OCI-LY7 (cell line): ENCODE results near the gene KMO.

Experiments used
- EZH2phosphoT487 ChIP-seq: fragments of 200-600 bp; sonication (generic); IDR thresholded peaks from 2 replicates; pipeline ENCODE4 v1.6.1; 2018; ENCODE audit warnings: low read depth, borderline replicate concordance, mild to moderate bottlenecking, mixed run types, antibody characterized with exemption, low read length, moderate library complexity, mixed read lengths
- TF ChIP-seq, protein P1 (sequence below): fragments of 200-600 bp; sonication (generic); conservative IDR thresholded peaks from 2 replicates; pipeline ENCODE4 v1.5.1; 2014; ENCODE audit warnings: mild to moderate bottlenecking, antibody characterized with exemption, low read length, moderate library complexity, mixed read lengths

GRCh38 chr1:241485554-241485992, 46.6 kb upstream of the KMO start:
- TF ChIP-seq, protein P1, sequence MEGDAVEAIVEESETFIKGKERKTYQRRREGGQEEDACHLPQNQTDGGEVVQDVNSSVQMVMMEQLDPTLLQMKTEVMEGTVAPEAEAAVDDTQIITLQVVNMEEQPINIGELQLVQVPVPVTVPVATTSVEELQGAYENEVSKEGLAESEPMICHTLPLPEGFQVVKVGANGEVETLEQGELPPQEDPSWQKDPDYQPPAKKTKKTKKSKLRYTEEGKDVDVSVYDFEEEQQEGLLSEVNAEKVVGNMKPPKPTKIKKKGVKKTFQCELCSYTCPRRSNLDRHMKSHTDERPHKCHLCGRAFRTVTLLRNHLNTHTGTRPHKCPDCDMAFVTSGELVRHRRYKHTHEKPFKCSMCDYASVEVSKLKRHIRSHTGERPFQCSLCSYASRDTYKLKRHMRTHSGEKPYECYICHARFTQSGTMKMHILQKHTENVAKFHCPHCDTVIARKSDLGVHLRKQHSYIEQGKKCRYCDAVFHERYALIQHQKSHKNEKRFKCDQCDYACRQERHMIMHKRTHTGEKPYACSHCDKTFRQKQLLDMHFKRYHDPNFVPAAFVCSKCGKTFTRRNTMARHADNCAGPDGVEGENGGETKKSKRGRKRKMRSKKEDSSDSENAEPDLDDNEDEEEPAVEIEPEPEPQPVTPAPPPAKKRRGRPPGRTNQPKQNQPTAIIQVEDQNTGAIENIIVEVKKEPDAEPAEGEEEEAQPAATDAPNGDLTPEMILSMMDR, result peak; percentile 80
- TF ChIP-seq EZH2phosphoT487, result no peak
